Astrocyte of the cerebellum (primary cell): Measurements from ENCODE around the gene SPSB1.
A peak's percentile ranks its signal among the peaks of the same experiment; 100 is the strongest.

Source experiments
- DNase-seq: peaks from one replicate; pipeline ENCODE4 v3.0.0-alpha.2; 2011; ENCODE audit warnings: low read depth
- H3K4me3 ChIP-seq: 2 replicates; pipeline ENCODE4 v1.5.1; 2011; ENCODE audit warnings: mild to moderate bottlenecking, low read depth, low read length, moderate library complexity
- in situ Hi-C: cut with HindIII; loops from 2 replicates; pipeline ENCODE4 v1.10.0; 2017; ENCODE audit warnings: low sequenced_read_pairs
- TF ChIP-seq, protein P1 (sequence below): IDR thresholded peaks from 2 replicates; pipeline ENCODE4 v1.5.1; 2012; ENCODE audit warnings: low read length, low read depth, moderate library complexity, mild to moderate bottlenecking; ENCODE audit errors: missing control alignments

Gene SPSB1

DNA sequence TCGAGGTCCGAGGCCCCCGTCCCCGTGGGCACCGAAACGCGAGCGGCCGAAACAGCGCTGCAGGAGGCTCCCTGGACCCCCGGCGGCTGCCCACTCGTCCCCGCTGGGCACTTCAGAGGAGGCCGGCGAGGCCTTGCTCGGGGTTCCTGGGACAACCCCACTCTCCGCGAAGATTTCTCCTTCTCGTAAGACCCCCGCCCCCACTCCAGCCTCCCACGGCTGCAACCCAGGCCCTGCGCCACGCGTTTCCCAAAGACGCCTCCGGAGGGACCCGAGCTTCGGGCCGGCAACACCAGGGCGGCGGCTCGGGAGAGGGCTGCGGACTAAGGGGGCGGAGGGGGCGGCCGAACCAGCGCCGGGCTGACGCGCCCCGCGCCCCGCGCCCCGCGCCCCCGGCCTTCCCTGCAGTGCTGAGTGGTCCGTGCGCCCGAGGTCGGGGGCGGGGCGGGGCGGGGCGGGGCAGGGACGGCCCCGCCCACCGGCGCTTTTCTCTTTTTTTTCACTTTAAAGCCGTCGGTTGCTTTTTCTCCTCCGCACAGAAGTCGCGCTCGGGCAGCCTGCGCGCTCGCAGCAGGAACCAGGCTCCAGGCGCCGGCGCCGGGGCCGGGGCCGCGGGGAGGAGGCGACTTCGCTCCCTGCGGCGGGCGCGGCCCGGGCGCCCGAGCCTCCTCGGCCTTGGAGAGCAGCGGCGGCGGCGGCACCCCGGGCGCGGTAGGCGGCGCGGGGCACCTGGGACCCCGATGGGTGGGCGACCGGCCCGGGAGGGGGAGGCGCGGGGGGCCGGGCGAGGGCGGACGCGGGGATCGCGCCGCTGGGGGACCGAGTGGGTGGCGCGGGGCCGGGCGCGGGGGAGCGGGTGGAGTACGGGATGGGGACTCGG is at the start of gene SPSB1:
TSS of gene SPSB1 (plus strand) at position 534 of the 880 bp plus-strand sequence. CDS start 62,998 bp downstream, outside the sequence.
- TF ChIP-seq, protein P1, sequence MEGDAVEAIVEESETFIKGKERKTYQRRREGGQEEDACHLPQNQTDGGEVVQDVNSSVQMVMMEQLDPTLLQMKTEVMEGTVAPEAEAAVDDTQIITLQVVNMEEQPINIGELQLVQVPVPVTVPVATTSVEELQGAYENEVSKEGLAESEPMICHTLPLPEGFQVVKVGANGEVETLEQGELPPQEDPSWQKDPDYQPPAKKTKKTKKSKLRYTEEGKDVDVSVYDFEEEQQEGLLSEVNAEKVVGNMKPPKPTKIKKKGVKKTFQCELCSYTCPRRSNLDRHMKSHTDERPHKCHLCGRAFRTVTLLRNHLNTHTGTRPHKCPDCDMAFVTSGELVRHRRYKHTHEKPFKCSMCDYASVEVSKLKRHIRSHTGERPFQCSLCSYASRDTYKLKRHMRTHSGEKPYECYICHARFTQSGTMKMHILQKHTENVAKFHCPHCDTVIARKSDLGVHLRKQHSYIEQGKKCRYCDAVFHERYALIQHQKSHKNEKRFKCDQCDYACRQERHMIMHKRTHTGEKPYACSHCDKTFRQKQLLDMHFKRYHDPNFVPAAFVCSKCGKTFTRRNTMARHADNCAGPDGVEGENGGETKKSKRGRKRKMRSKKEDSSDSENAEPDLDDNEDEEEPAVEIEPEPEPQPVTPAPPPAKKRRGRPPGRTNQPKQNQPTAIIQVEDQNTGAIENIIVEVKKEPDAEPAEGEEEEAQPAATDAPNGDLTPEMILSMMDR = no peak
- in situ Hi-C loops = no loop called here
- no peak for DNase-seq
- peak within 1 kb of the TSS; percentile 87 for H3K4me3 ChIP-seq

GRCh38 chr1:9243066-9243739 is 49.5 kb upstream of the SPSB1 start:
- no peak for DNase-seq
- in situ Hi-C loops = no loop called here
- TF ChIP-seq, protein P1 = no peak
- no peak overlapping the region for H3K4me3 ChIP-seq

GRCh38 chr1:9244501-9245229 is 48.0 kb upstream of the SPSB1 start:
- H3K4me3 ChIP-seq = no peak overlapping the region
- TF ChIP-seq, protein P1 = no peak
- in situ Hi-C loops = no loop called here
- no peak for DNase-seq

DNA sequence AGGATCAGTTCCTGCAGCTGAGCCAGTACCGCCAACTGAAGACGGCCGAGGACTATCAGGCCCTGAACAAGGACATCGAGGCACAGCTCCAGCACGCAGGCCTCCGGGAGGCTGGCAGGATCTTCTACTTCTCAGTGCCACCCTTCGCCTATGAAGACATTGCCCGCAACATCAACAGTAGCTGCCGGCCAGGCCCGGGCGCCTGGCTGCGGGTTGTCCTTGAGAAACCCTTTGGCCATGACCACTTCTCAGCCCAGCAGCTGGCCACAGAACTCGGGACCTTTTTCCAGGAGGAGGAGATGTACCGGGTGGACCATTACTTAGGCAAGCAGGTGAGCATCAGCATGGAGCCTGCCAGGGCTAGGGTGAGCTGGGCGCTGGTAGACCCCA is 47.5 kb upstream of the SPSB1 start:
- TF ChIP-seq, protein P1 = no peak
- no peak overlapping the region for H3K4me3 ChIP-seq
- in situ Hi-C loops = no loop called here
- no peak for DNase-seq

DNA sequence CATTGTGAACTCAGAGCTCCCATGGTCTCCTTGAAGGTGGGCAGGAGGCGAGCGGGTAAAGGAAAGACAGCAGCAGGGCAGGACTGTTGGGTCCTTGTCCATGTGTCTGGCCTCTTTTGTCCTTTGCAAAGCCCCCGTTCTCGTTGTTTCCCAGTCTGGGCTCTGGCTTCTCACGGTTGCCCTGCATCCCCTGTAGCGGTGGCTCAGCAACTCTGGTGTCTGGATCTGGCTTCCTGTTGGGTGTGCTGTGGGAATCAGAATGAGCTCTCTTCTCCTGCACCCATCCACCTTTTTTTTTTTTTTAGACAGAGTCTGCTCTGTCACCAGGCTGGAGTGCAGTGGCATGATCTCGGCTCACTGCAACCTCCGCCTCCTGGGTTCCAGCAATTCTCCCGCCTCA is 47.0 kb upstream of the SPSB1 start:
- in situ Hi-C loops = no loop called here
- no peak overlapping the region for H3K4me3 ChIP-seq
- TF ChIP-seq, protein P1 = no peak
- no peak for DNase-seq

- TF ChIP-seq, protein P1 = no peak
- DNase-seq = no peak
- H3K4me3 ChIP-seq = no peak overlapping the region
- in situ Hi-C loops = no loop called here
These were observed 46.5 kb upstream of the SPSB1 start for GRCh38 chr1:9246215-9246614.
